Epithelial cell of proximal tubule (primary cell): ENCODE data around the gene ZNF597. TPM values are rescaled to one million over a fixed set of nuclear protein-coding genes. Genes with fewer than 3 reads are reported as not detected.

ENCODE experiments used
- DNase-seq: peaks from one replicate; pipeline ENCODE4 v3.0.0-alpha.2; 2011; ENCODE audit warnings: low read depth
- H3K4me3 ChIP-seq: 2 replicates; pipeline ENCODE4 v1.5.1; 2011; ENCODE audit warnings: low read depth, mild to moderate bottlenecking, low read length
- CTCF ChIP-seq: conservative IDR thresholded peaks from 2 replicates; pipeline ENCODE4 v1.5.1; 2012; ENCODE audit warnings: low read depth, mild to moderate bottlenecking, low read length
- total RNA-seq: library from RNA; depleted of rRNA; stranded (reverse); fragments of >200 nt; gene quantifications from 2 replicates; pipeline ENCODE4 v1.2.3, GENCODE V29; 2015

The ZNF597 gene
- total RNA-seq, 1 donor from 2014 or later = 2.1 TPM

GRCh38 chr16:3467921-3468320 is 24.6 kb upstream of the ZNF597 start:
- no peak for TF ChIP-seq CTCF
- DNase-seq = no peak
- no peak overlapping the region for H3K4me3 ChIP-seq

- TF ChIP-seq CTCF = no peak
- no peak overlapping the region for H3K4me3 ChIP-seq
- DNase-seq = no peak
Observed at GRCh38 chr16:3467182-3467581, 23.9 kb upstream of the ZNF597 start.

- H3K4me3 ChIP-seq = no peak overlapping the region
- no peak for DNase-seq
- TF ChIP-seq CTCF = no peak
Observed at GRCh38 chr16:3465911-3466584, 22.7 kb upstream of the ZNF597 start.

GRCh38 chr16:3465301-3465700 is 22.0 kb upstream of the ZNF597 start:
- TF ChIP-seq CTCF = no peak
- no peak for DNase-seq
- no peak overlapping the region for H3K4me3 ChIP-seq

- no peak overlapping the region for H3K4me3 ChIP-seq
- TF ChIP-seq CTCF = no peak
- DNase-seq = no peak
Observed at GRCh38 chr16:3461151-3461550, 17.8 kb upstream of the ZNF597 start.

- no peak for DNase-seq
- TF ChIP-seq CTCF = no peak
- H3K4me3 ChIP-seq = no peak overlapping the region
Observed at GRCh38 chr16:3460585-3460984, 17.3 kb upstream of the ZNF597 start.

GRCh38 chr16:3460121-3460520 is 16.8 kb upstream of the ZNF597 start:
- no peak for TF ChIP-seq CTCF
- peak overlapping the region; percentile 81 for H3K4me3 ChIP-seq
- DNase-seq = no peak
